Measurements from ENCODE around the gene OR6C65. TPM values are rescaled to one million over a fixed set of nuclear protein-coding genes. Genes with fewer than 3 reads are reported as not detected.
A peak's percentile ranks its signal among the peaks of the same experiment; 100 is the strongest.
"Not testable (repeated sequence)": the region's sequence is repeated elsewhere in the genome, so short reads cannot be mapped to it uniquely, and the experiment has no call there.

OR6C65 gene
- total RNA-seq, 6 donors from 2014 or later = not detected

- no peak for DNase-seq
Observed at GRCh38 chr12:55385891-55386290, 14.4 kb upstream of the OR6C65 start.

GRCh38 chr12:55392032-55392795 is 8.1 kb upstream of the OR6C65 start:
- 75 to 90% methylated on average over 8 to 23 of the region's 23 CpGs for WGBS, 2 donors
- no peaks in the 10 kb centered on the region for H3K4me1 ChIP-seq
- peak in 1 of 2 donors; percentile 51 for ATAC-seq (ENCODE audit: low FRiP score in 2 of 2)
- no peak overlapping the region for H3K4me3 ChIP-seq
- DNase-seq = peak in 1 of 2 donors; percentile 63
- no peaks in the 10 kb centered on the region for H3K27me3 ChIP-seq
- H3K9me3 ChIP-seq = no peaks in the 10 kb centered on the region
- no peak overlapping the region for H3K27ac ChIP-seq
- no peak for TF ChIP-seq POLR2A (IDR thresholded peaks at IDR 0.05)
- TF ChIP-seq CTCF (IDR thresholded peaks at IDR 0.05) = no peak
- no peak for TF ChIP-seq POLR2AphosphoS5 (IDR thresholded peaks at IDR 0.05)
- TF ChIP-seq EP300 (IDR thresholded peaks at IDR 0.05) = no peak
- H3K36me3 ChIP-seq = no peaks in the 10 kb centered on the region

More at GRCh38 chr12:55385891-55386290, 14.4 kb upstream of the OR6C65 start:
- Histone ChIP-seq H3K27me3 (no peaks in the 10 kb centered on the region), H3K36me3 (no peaks in the 10 kb centered on the region), H3K27ac (no peak overlapping the region), H3K4me3 (no peak overlapping the region), H3K9me3 (no peaks in the 10 kb centered on the region), H3K4me1 (no peaks in the 10 kb centered on the region)
- no peak for ATAC-seq (ENCODE audit: low FRiP score in 2 of 2)
- TF ChIP-seq CTCF (IDR thresholded peaks at IDR 0.05) (no peak), POLR2A (IDR thresholded peaks at IDR 0.05) (no peak), POLR2AphosphoS5 (IDR thresholded peaks at IDR 0.05) (no peak), EP300 (IDR thresholded peaks at IDR 0.05) (no peak)

- no peak for ATAC-seq (ENCODE audit: low FRiP score in 2 of 2)
- no peak overlapping the region for H3K27ac ChIP-seq
- no peak for DNase-seq
- no peak overlapping the region for H3K4me3 ChIP-seq
- no peaks in the 10 kb centered on the region for H3K9me3 ChIP-seq
- TF ChIP-seq EP300 (IDR thresholded peaks at IDR 0.05) (no peak), CTCF (IDR thresholded peaks at IDR 0.05) (no peak), POLR2AphosphoS5 (IDR thresholded peaks at IDR 0.05) (no peak), POLR2A (IDR thresholded peaks at IDR 0.05) (no peak)
- no peaks in the 10 kb centered on the region for H3K36me3 ChIP-seq
- no peaks in the 10 kb centered on the region for H3K4me1 ChIP-seq
- H3K27me3 ChIP-seq = no peaks in the 10 kb centered on the region
- 83 to 94% methylated on average over 1 of the region's 1 CpG for WGBS, 2 donors
Observed at GRCh38 chr12:55396326-55396725, 4.0 kb upstream of the OR6C65 start.

GRCh38 chr12:55407866-55408265 is 7.5 kb downstream of the OR6C65 start:
- Histone ChIP-seq H3K4me1 (no peaks in the 10 kb centered on the region), H3K27me3 (no peaks in the 10 kb centered on the region), H3K36me3 (no peaks in the 10 kb centered on the region), H3K4me3 (no peak overlapping the region), H3K27ac (no peak overlapping the region), H3K9me3 (no peaks in the 10 kb centered on the region)
- TF ChIP-seq EP300 (IDR thresholded peaks at IDR 0.05) = no peak
- no peak for TF ChIP-seq POLR2A (IDR thresholded peaks at IDR 0.05)
- 50 to 55% methylated on average over 1 of the region's 1 CpG for whole genome bisulfite sequencing, 2 donors
- ATAC-seq (ENCODE audit: low FRiP score in 2 of 2) (no peak), DNase-seq (no peak)

- DNase-seq; H3K9me3 ChIP-seq; H3K36me3 ChIP-seq; H3K4me3 ChIP-seq; H3K27me3 ChIP-seq; H3K27ac ChIP-seq; H3K4me1 ChIP-seq; ATAC-seq (ENCODE audit: low FRiP score in 2 of 2): not testable (repeated sequence)
- 96 to 100% methylated on average over 1 of the region's 1 CpG for WGBS, 2 donors
Observed at GRCh38 chr12:55409133-55409532, 8.8 kb downstream of the OR6C65 start.

GRCh38 chr12:55412138-55412537 is 11.8 kb downstream of the OR6C65 start:
- ATAC-seq (ENCODE audit: low FRiP score in 2 of 2); H3K4me3 ChIP-seq; H3K9me3 ChIP-seq; H3K27me3 ChIP-seq; H3K27ac ChIP-seq; H3K36me3 ChIP-seq; H3K4me1 ChIP-seq: not testable (repeated sequence)
- 93 to 97% methylated on average over 15 of the region's 15 CpGs for WGBS, 2 donors
- DNase-seq = peak in 1 of 2 donors; percentile 5

GRCh38 chr12:55413498-55414388 is 13.4 kb downstream of the OR6C65 start:
- H3K27me3 ChIP-seq, H3K36me3 ChIP-seq, H3K4me1 ChIP-seq, H3K9me3 ChIP-seq, H3K4me3 ChIP-seq, H3K27ac ChIP-seq: not testable (repeated sequence)
- WGBS, 2 donors = 75% methylated on average over 5 of the region's 6 CpGs; no CpG with 5 or more reads in 1 of the 2 donors
- ATAC-seq (ENCODE audit: low FRiP score in 2 of 2) = peak; percentile 19 to 50
- DNase-seq = peak in 1 of 2 donors; percentile 3

GRCh38 chr12:55414396-55414823 is 14.1 kb downstream of the OR6C65 start:
- DNase-seq (peak in 1 of 2 donors; percentile 30), ATAC-seq (ENCODE audit: low FRiP score in 2 of 2) (peak in 1 of 2 donors; percentile 21)
- H3K9me3 ChIP-seq, H3K27me3 ChIP-seq, H3K27ac ChIP-seq, H3K4me1 ChIP-seq, H3K4me3 ChIP-seq, H3K36me3 ChIP-seq: not testable (repeated sequence)
- WGBS, 2 donors = 55 to 80% methylated on average over 3 to 11 of the region's 11 CpGs

GRCh38 chr12:55414889-55415288 is 14.6 kb downstream of the OR6C65 start:
- not testable (repeated sequence) for H3K36me3 ChIP-seq, H3K4me1 ChIP-seq, H3K9me3 ChIP-seq, H3K27ac ChIP-seq, H3K27me3 ChIP-seq, H3K4me3 ChIP-seq
- DNase-seq (peak in 1 of 2 donors; percentile 46), ATAC-seq (ENCODE audit: low FRiP score in 2 of 2) (peak in 1 of 2 donors; percentile 80)
- WGBS, 2 donors = 0 to 21% methylated on average over 2 to 7 of the region's 34 CpGs
